ENCODE data around the gene NRXN3. TPM values are rescaled to one million over a fixed set of nuclear protein-coding genes. Genes with fewer than 3 reads are reported as not detected.
"Not testable (repeated sequence)": the region's sequence is repeated elsewhere in the genome, so short reads cannot be mapped to it uniquely, and the experiment has no call there.

Gene NRXN3
- total and polyA plus RNA-seq, 11 donors, result 0.19 to 2.2 (median 1.1) TPM

- Histone ChIP-seq H3K36me3 (no peaks in the 10 kb centered on the region), H3K4me1 (peaks cover 0 to 8% (median 0%) of the 10 kb centered on the region in 12 donors), H3K27me3 (peaks cover 0 to 2% (median 0%) of the 10 kb centered on the region in 9 donors), H3K4me3 (peak overlapping the region in 10 of 12 donors; percentile 15 to 59 (median 33)), H3K27ac (peak overlapping the region in 1 of 12 donors; percentile 39), H3K9me3 (no peaks in the 10 kb centered on the region)
- peak; percentile 90 to 97 (median 94) for ATAC-seq
- TF ChIP-seq, protein P1, sequence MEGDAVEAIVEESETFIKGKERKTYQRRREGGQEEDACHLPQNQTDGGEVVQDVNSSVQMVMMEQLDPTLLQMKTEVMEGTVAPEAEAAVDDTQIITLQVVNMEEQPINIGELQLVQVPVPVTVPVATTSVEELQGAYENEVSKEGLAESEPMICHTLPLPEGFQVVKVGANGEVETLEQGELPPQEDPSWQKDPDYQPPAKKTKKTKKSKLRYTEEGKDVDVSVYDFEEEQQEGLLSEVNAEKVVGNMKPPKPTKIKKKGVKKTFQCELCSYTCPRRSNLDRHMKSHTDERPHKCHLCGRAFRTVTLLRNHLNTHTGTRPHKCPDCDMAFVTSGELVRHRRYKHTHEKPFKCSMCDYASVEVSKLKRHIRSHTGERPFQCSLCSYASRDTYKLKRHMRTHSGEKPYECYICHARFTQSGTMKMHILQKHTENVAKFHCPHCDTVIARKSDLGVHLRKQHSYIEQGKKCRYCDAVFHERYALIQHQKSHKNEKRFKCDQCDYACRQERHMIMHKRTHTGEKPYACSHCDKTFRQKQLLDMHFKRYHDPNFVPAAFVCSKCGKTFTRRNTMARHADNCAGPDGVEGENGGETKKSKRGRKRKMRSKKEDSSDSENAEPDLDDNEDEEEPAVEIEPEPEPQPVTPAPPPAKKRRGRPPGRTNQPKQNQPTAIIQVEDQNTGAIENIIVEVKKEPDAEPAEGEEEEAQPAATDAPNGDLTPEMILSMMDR (IDR thresholded peaks at IDR 0.05), result peak; percentile 58 to 86 (median 74)
- no peak for TF ChIP-seq POLR2A (IDR thresholded peaks at IDR 0.05)
- WGBS, 4 donors, result 26 to 33% (median 28%) methylated on average over 16 of the region's 16 CpGs
- intact Hi-C loops (cut with DNase I), result loop anchor here (2.0 to 10.0 kb wide), 11 partner anchors 115 to 911 kb away; no protein-coding TSS in a partner anchor
- DNase-seq, result peak; percentile 57 to 75 (median 73)
Observed at GRCh38 chr14:78566026-78566858, 396.1 kb downstream of the NRXN3 start.

DNA sequence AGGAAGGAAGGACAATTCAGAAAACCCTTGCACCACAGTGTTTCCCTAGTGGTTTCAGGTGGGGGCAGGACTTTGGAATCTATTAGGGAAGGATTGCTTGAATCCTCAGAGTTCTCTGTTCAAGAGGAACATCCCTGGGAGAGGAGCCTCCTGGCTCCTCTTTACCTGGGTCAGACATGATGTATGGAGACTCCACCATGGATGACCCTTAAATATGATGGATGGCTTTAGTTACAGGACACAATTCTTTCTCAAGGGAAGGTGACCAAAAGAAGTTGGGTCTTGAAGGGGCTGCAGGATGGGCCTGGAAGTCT is 396.6 kb downstream of the NRXN3 start:
- DNase-seq (no peak), ATAC-seq (no peak)
- H3K4me3 ChIP-seq, result no peak overlapping the region

GRCh38 chr14:78567343-78567742 is 397.2 kb downstream of the NRXN3 start:
- Histone ChIP-seq H3K4me3 (no peak overlapping the region), H3K4me1 (peaks cover 0 to 8% (median 0%) of the 10 kb centered on the region in 12 donors), H3K27ac (no peak overlapping the region), H3K27me3 (peaks cover 0 to 2% (median 0%) of the 10 kb centered on the region in 9 donors), H3K9me3 (no peaks in the 10 kb centered on the region), H3K36me3 (no peaks in the 10 kb centered on the region)
- WGBS, 4 donors, result 52 to 54% (median 54%) methylated on average over 4 of the region's 4 CpGs
- intact Hi-C loops (cut with DNase I), result loop anchor here (2.0 to 10.0 kb wide), 11 partner anchors 117 to 913 kb away; no protein-coding TSS in a partner anchor
- DNase-seq (no peak), ATAC-seq (peak in 1 of 4 donors; percentile 27)
- no peak for TF ChIP-seq POLR2A (IDR thresholded peaks at IDR 0.05)
- TF ChIP-seq, protein P1 (IDR thresholded peaks at IDR 0.05), result no peak

More for the DNA sequence above, 396.6 kb downstream of the NRXN3 start:
- Histone ChIP-seq H3K9me3 (no peaks in the 10 kb centered on the region), H3K4me1 (peaks cover 0 to 8% (median 0%) of the 10 kb centered on the region in 12 donors), H3K36me3 (no peaks in the 10 kb centered on the region), H3K27me3 (peaks cover 0 to 2% (median 0%) of the 10 kb centered on the region in 9 donors), H3K27ac (no peak overlapping the region)
- TF ChIP-seq, protein P1 (IDR thresholded peaks at IDR 0.05), result peak in 1 of 12 donors; percentile 8
- no peak for TF ChIP-seq POLR2A (IDR thresholded peaks at IDR 0.05)
- intact Hi-C loops (cut with DNase I), result loop anchor here (2.0 to 10.0 kb wide), 11 partner anchors 116 to 912 kb away; no protein-coding TSS in a partner anchor

DNA sequence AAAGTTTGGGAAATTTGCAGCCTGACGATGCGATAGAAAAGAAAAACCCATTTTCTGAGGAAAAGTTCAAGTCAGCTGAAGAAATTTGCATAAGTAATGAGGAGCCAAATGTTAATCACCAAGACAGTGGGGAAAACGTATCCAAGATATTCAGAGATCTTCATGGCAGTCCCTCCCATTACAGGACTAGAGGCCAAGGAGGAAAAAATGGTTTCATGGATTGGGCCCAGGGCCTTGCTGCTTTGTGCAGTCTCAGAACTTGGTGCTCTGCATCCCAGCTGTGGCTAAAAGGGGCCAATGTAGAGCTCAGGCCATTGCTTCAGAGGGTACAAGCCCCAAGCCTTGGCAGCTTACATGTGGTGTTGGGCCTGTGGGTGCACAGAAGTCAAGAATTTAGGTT is 403.6 kb downstream of the NRXN3 start:
- not testable (repeated sequence) for H3K27me3 ChIP-seq

More for the DNA sequence above, 403.6 kb downstream of the NRXN3 start:
- intact Hi-C loops (cut with DNase I); H3K27ac ChIP-seq; H3K4me3 ChIP-seq; H3K36me3 ChIP-seq; ATAC-seq; DNase-seq; H3K4me1 ChIP-seq: not testable (repeated sequence)
- 84 to 85% (median 85%) methylated on average over 3 of the region's 3 CpGs for WGBS, 4 donors
- H3K9me3 ChIP-seq, result peaks cover 0 to 19% (median 8%) of the 10 kb centered on the region in 12 donors

Data from heart left ventricle (tissue), 16 donors.